Renal pelvis (tissue), 4 donors: ENCODE results near the gene PFKL. TPM values are rescaled to one million over a fixed set of nuclear protein-coding genes. Genes with fewer than 3 reads are reported as not detected.
A peak's percentile ranks its signal among the peaks of the same experiment; 100 is the strongest.
"Not testable (repeated sequence)": the region's sequence is repeated elsewhere in the genome, so short reads cannot be mapped to it uniquely, and the experiment has no call there.

Source experiments
- DNase-seq: peaks from one replicate; pipeline ENCODE4 v3.0.0-alpha.2; 2013
- polyA plus RNA-seq, 3 donors: library from polyadenylated mRNA; unstranded; fragments of 120-200 nt; gene quantifications; one replicate each; pipeline ENCODE4 v1.2.1, GENCODE V29; 2013; ENCODE audit not compliant: insufficient read length in 3 of 3

The PFKL gene
- polyA plus RNA-seq, 3 donors = 145 to 181 (median 180) TPM

GRCh38 chr21:44291936-44292811 lies 7.7 kb upstream of the PFKL start:
- no peak for DNase-seq

GRCh38 chr21:44292812-44293195 lies 7.0 kb upstream of the PFKL start:
- no peak for DNase-seq

GRCh38 chr21:44293551-44294231 lies 6.2 kb upstream of the PFKL start:
- DNase-seq = no peak

- DNase-seq = no peak
Measured at GRCh38 chr21:44294391-44295162, 5.3 kb upstream of the PFKL start.

- DNase-seq = no peak
Measured at GRCh38 chr21:44295163-44295573, 4.7 kb upstream of the PFKL start.

- DNase-seq = no peak
Measured at GRCh38 chr21:44295646-44296045, 4.2 kb upstream of the PFKL start.

- no peak for DNase-seq
Measured at GRCh38 chr21:44296103-44296519, 3.7 kb upstream of the PFKL start.

GRCh38 chr21:44296916-44297315 lies 2.9 kb upstream of the PFKL start:
- DNase-seq = no peak

GRCh38 chr21:44297525-44298290 lies 2.1 kb upstream of the PFKL start:
- DNase-seq = peak; percentile 82

- DNase-seq = no peak
Measured at GRCh38 chr21:44298301-44298700, 1.6 kb upstream of the PFKL start.

GRCh38 chr21:44299085-44299457 lies 782 bp upstream of the PFKL start:
- DNase-seq = no peak

- no peak for DNase-seq
Measured at GRCh38 chr21:44300262-44300959, 558 bp downstream of the PFKL start.

- no peak for DNase-seq
Measured at GRCh38 chr21:44301141-44301540, 1.3 kb downstream of the PFKL start.

GRCh38 chr21:44301961-44302406 lies 2.1 kb downstream of the PFKL start:
- peak; percentile 74 for DNase-seq

GRCh38 chr21:44302573-44303401 lies 2.9 kb downstream of the PFKL start:
- not testable (repeated sequence) for DNase-seq

GRCh38 chr21:44303490-44303981 lies 3.7 kb downstream of the PFKL start:
- no peak for DNase-seq

GRCh38 chr21:44304011-44304616 lies 4.3 kb downstream of the PFKL start:
- DNase-seq = no peak

GRCh38 chr21:44304877-44305293 lies 5.0 kb downstream of the PFKL start:
- DNase-seq = peak; percentile 52

GRCh38 chr21:44305691-44306090 lies 5.8 kb downstream of the PFKL start:
- DNase-seq = no peak
